HG03108 (cell line): ENCODE data around the gene THBS2.
"Not testable (repeated sequence)": the region's sequence is repeated elsewhere in the genome, so short reads cannot be mapped to it uniquely, and the experiment has no call there.

Source experiments
- ATAC-seq: cut with Tn5 transposase; IDR thresholded peaks from one replicate; pipeline ENCODE4 v1.9.1; 2021; ENCODE audit warnings: moderate library complexity; ENCODE audit not compliant: unreplicated experiment

Gene THBS2

GRCh38 chr6:169253337-169254238, at the start of gene THBS2:
Gene THBS2 (minus strand): TSS chr6:169253846. CDS start chr6:169250784, 3,062 bp downstream.
- ATAC-seq, result no peak

GRCh38 chr6:169302716-169303115, 49.1 kb upstream of the THBS2 start:
- ATAC-seq, result no peak

GRCh38 chr6:169302255-169302654, 48.6 kb upstream of the THBS2 start:
- ATAC-seq, result no peak

- ATAC-seq, result no peak
These were observed 47.3 kb upstream of the THBS2 start for GRCh38 chr6:169300916-169301315.

GRCh38 chr6:169298626-169299025, 45.0 kb upstream of the THBS2 start:
- not testable (repeated sequence) for ATAC-seq

- ATAC-seq, result no peak
These were observed 43.0 kb upstream of the THBS2 start for GRCh38 chr6:169296622-169297021.

- no peak for ATAC-seq
These were observed 42.5 kb upstream of the THBS2 start for GRCh38 chr6:169296170-169296569.

- ATAC-seq, result no peak
These were observed 39.5 kb upstream of the THBS2 start for GRCh38 chr6:169293196-169293595.

GRCh38 chr6:169292338-169293124, 38.9 kb upstream of the THBS2 start:
- ATAC-seq, result no peak

GRCh38 chr6:169291646-169292337, 38.1 kb upstream of the THBS2 start:
- no peak for ATAC-seq

- no peak for ATAC-seq
These were observed 37.5 kb upstream of the THBS2 start for GRCh38 chr6:169291148-169291547.

- no peak for ATAC-seq
These were observed 36.1 kb upstream of the THBS2 start for GRCh38 chr6:169289619-169290339.

GRCh38 chr6:169289257-169289618, 35.6 kb upstream of the THBS2 start:
- ATAC-seq, result no peak

GRCh38 chr6:169288591-169288990, 34.9 kb upstream of the THBS2 start:
- ATAC-seq, result no peak

- no peak for ATAC-seq
These were observed 34.0 kb upstream of the THBS2 start for GRCh38 chr6:169287675-169288074.

- no peak for ATAC-seq
These were observed 33.3 kb upstream of the THBS2 start for GRCh38 chr6:169286961-169287360.

- no peak for ATAC-seq
These were observed 31.5 kb upstream of the THBS2 start for GRCh38 chr6:169285165-169285564.

- ATAC-seq, result no peak
These were observed 30.3 kb upstream of the THBS2 start for GRCh38 chr6:169283924-169284323.

- ATAC-seq, result no peak
These were observed 28.4 kb upstream of the THBS2 start for GRCh38 chr6:169282043-169282442.

GRCh38 chr6:169277619-169278018, 24.0 kb upstream of the THBS2 start:
- no peak for ATAC-seq

- no peak for ATAC-seq
These were observed 21.1 kb upstream of the THBS2 start for GRCh38 chr6:169274781-169275180.
